Astrocyte (in vitro differentiated cells and primary cell): Measurements from ENCODE around the gene MKS1.

Source experiments
- EZH2 ChIP-seq: IDR thresholded peaks from 2 replicates; pipeline ENCODE4 v1.6.1; 2012; ENCODE audit warnings: mild to moderate bottlenecking, low read length, inconsistent platforms; ENCODE audit not compliant: insufficient read depth
- TF ChIP-seq, protein P1 (sequence below): IDR thresholded peaks from 2 replicates; pipeline ENCODE4 v1.5.1; 2011; ENCODE audit warnings: low read depth, mild to moderate bottlenecking, inconsistent platforms, low read length, moderate library complexity; ENCODE audit not compliant: insufficient read depth

DNA sequence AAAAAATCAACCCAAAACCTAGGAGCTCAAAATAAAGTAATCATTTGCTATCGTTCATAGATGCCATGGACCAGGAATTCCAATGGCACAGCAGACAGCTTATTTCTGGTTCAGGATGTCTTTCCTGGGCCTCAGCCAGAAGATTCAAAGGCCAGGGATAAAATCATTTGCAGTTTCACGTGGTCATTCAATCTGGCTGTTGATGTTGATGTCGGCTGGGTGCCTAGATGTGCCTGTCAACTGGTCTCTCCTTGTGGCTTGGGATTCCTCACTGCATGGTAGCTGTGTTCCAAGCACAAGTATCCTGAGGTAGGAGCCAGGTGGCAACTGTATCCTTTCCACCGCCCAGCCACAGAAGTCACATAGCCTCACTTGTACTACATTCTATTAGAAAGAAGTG, 37.3 kb downstream of the MKS1 start:
- TF ChIP-seq, protein P1, sequence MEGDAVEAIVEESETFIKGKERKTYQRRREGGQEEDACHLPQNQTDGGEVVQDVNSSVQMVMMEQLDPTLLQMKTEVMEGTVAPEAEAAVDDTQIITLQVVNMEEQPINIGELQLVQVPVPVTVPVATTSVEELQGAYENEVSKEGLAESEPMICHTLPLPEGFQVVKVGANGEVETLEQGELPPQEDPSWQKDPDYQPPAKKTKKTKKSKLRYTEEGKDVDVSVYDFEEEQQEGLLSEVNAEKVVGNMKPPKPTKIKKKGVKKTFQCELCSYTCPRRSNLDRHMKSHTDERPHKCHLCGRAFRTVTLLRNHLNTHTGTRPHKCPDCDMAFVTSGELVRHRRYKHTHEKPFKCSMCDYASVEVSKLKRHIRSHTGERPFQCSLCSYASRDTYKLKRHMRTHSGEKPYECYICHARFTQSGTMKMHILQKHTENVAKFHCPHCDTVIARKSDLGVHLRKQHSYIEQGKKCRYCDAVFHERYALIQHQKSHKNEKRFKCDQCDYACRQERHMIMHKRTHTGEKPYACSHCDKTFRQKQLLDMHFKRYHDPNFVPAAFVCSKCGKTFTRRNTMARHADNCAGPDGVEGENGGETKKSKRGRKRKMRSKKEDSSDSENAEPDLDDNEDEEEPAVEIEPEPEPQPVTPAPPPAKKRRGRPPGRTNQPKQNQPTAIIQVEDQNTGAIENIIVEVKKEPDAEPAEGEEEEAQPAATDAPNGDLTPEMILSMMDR = no peak
- TF ChIP-seq EZH2 = no peak
